T-helper 1 cell treated with Interleukin-12 subunit alpha and Interleukin-12 subunit beta and Interleukin-4 antibody, amounts not matched to agents 30 μg/mL and 1 μg/mL, for 36 hours (primary cell): ENCODE data around the gene ZNF710.
A peak's percentile ranks its signal among the peaks of the same experiment; 100 is the strongest.

Experiments
- H3K27ac Mint-ChIP-seq: one replicate; pipeline ENCODE4 v1.8.0; 2021; ENCODE audit warnings: mild to moderate bottlenecking, mixed read lengths
- H3K27me3 Mint-ChIP-seq: one replicate; pipeline ENCODE4 v1.8.0; 2021; ENCODE audit warnings: low read depth, mixed read lengths
- H3K36me3 Mint-ChIP-seq: one replicate; pipeline ENCODE4 v1.8.0; 2021; ENCODE audit warnings: low read depth, mixed read lengths
- H3K4me1 Mint-ChIP-seq: one replicate; pipeline ENCODE4 v1.8.0; 2021; ENCODE audit warnings: low read depth, mixed read lengths
- H3K4me3 Mint-ChIP-seq: one replicate; pipeline ENCODE4 v1.8.0; 2021; ENCODE audit warnings: mild to moderate bottlenecking, moderate library complexity, mixed read lengths
- H3K9me3 Mint-ChIP-seq: one replicate; pipeline ENCODE4 v1.8.0; 2021; ENCODE audit warnings: mixed read lengths

Gene ZNF710

DNA sequence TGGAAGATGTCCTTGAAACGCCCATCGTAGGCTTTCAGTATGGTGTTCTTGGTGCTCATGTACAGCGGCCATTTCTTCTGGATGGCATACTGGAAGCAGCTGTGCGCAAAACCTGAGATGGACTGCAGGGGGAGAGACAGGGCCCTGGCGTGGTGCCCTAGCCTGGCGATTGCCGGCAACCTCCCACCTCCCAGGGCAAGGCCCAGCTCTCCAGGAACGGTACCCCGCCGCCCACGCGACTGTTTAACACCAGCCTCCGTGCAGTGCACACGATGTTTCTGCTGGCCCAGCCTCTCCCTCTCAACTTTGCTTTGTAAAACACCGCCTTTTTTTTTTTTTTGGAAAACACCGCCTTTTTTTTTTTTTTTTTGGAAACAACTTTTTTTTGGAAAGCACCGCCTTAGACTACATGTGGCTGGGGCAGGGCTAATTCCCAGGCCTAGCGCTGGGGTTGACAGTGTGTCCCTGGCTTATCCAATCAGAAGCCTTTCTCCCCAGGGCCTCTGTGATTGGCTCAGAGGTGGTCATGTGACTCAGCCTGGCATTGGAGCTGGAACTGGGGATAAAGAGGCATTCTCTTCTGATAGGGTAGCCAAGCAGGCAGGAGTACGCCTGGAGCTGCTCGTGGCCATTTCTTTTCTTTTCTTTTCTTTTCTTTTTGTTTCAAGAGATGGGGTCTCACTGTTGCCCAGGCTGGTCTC lies 86.5 kb downstream of the ZNF710 start:
- peaks cover 18% of the 10 kb centered on the region for H3K4me1 Mint-ChIP-seq
- no peak overlapping the region for H3K4me3 Mint-ChIP-seq
- H3K27ac Mint-ChIP-seq, result no peak overlapping the region
- H3K9me3 Mint-ChIP-seq, result no peaks in the 10 kb centered on the region
- no peaks in the 10 kb centered on the region for H3K27me3 Mint-ChIP-seq
- peaks cover 49% of the 10 kb centered on the region for H3K36me3 Mint-ChIP-seq

DNA sequence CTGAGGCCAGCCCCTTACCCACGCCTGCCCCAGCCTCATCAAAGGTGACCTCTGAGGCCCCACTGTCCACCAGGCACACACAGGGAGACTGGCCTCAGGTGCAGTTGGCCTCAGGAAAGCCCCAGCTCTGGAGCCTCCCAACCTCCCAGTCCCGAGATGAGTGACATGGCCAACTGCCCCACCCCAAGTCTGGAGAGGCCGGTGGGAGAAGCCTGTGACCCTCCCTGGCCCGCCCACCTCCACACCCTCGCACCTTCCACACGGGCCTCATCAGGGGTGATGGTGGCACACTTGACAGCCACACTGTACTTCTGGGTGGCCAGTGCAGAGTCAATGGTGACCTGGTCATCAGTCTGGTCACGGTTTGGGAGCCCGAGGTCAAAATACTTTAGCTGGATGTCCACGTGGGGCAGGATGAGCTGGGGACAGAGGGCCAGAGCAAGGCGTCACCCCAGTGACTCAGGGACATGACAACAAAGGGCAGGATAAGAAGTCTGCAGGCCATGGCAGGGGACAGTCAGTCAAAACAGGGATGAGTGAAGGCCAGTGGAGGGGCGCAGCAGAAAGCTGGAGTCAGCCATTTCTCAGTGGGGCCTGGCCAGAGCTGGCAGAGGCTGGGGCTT lies 89.2 kb downstream of the ZNF710 start:
- Mint-ChIP-seq H3K36me3 (peaks cover 49% of the 10 kb centered on the region), H3K4me1 (peaks cover 29% of the 10 kb centered on the region), H3K27me3 (no peaks in the 10 kb centered on the region), H3K4me3 (no peak overlapping the region), H3K27ac (no peak overlapping the region), H3K9me3 (no peaks in the 10 kb centered on the region)

DNA sequence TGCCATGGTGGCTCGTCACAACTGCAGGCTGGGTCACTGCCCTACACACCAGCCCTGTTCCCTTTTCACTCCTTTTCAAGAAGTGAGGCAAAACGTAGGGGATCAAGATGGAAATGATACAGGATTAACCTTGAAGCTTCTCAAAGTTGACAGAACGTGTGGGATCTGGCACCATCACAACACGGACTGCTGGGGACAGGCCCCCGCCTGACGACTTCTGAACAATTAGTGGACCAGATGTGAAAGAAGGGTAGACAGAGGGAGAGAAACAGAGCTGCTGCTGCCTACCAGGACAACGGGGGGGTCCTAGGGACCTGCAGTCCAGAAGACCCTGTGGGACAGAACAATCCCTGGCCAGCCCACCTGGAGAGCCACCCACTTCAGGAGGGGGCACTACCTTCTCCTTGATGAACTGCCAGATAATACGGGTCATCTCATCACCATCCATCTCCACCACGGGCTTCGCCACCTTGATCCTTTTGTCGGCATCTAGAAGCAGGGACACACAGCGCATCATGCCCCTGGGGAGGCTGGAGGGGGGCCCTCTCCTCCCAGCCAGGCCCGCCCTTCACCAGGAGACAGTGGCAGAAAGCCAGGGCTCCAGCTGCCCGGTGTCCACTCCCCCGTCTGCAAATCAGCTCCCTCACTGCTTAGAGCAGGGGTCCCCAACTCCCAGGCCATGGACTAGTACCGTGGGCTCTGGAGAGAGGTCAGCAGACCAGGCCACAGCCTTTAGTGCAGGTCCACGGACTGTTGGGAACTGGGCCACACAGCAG lies 90.2 kb downstream of the ZNF710 start:
- Mint-ChIP-seq H3K36me3 (peaks cover 51% of the 10 kb centered on the region), H3K4me3 (no peak overlapping the region), H3K9me3 (no peaks in the 10 kb centered on the region), H3K4me1 (peaks cover 36% of the 10 kb centered on the region), H3K27ac (no peak overlapping the region), H3K27me3 (no peaks in the 10 kb centered on the region)

DNA sequence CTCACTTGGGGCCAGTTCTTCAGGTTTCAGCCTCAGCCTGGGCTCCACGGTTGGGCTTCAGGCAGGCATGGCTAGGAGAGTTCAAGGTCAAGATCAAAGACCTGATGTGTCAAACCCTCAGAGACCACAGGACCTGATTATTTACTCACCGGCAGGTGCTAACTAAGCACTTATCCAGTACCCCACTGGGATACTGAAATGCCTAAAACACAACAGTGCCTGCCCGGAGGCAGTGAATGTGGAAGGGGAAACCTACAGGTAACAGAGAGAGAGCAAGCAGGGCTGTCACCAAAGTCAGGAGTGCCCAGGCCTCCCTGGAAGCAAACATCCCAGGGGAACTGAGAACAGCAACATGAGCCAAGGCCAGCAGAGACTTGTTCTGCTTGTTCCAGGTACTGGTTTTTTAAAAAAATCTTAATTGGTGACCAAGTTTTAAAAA lies 94.4 kb downstream of the ZNF710 start:
- Mint-ChIP-seq H3K27ac (peak overlapping the region; percentile 78), H3K4me1 (peaks cover 55% of the 10 kb centered on the region), H3K27me3 (no peaks in the 10 kb centered on the region), H3K36me3 (peaks cover 35% of the 10 kb centered on the region), H3K4me3 (peak overlapping the region; percentile 69), H3K9me3 (no peaks in the 10 kb centered on the region)

DNA sequence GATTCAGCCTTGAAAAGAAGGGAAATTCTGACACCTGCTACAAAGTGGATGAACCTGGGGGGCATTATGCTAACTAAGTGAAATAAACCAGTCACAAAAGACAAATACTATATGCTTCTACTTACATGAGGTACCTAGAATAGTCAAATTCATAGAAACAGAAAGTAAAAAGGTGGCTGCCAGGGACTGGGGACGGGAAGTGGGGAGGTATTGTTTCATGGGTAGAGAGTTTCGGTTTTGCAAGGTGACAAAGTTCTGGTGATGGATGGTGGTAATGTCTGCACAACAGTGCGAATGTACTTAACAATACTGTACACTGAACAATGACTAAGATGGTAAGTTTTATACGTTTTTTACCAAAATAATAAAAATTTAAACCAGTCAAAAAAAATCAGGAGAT lies 96.4 kb downstream of the ZNF710 start:
- Mint-ChIP-seq H3K4me1 (peaks cover 57% of the 10 kb centered on the region), H3K27me3 (no peaks in the 10 kb centered on the region), H3K36me3 (peaks cover 28% of the 10 kb centered on the region), H3K27ac (peak overlapping the region; percentile 97), H3K4me3 (peak overlapping the region; percentile 84), H3K9me3 (no peaks in the 10 kb centered on the region)

DNA sequence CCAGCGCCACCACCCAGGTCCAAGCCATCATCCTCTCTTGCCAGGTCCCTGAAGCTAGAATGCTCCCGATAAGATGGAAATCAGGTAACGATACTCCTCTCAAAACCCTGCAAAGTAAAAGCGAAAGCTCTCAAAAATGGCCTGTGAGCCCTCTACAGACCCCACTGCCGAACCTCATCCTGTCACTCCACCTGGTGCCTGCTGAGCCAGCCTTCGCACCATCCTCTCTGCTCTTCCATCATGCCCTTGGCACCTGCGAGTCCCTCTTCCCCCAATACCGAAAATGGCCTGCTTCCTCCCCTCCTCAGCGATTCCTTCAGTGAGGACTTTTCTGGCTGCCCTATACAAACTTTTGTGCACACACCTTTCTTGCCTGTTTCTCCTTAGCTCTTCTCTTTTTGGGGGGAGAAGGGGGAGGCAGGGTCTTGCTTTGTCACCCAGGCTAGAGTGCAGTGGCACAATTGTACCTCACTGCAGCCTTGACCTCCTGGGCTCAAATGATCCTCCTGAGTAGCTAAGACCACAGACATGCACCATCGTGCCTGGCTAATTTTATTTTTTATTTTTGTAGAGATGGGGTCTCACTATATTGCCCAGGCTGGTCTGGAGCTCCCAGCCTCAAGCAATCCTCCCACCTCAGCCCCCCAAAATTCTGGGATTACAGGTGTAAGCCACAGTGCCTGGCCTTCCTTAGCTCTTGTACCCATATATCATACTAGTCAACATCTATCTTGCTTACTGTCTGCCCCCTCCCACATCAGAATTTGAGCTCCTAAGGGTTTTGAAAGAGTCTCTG lies 98.1 kb downstream of the ZNF710 start:
- Mint-ChIP-seq H3K27me3 (no peaks in the 10 kb centered on the region), H3K4me1 (peaks cover 55% of the 10 kb centered on the region), H3K9me3 (no peaks in the 10 kb centered on the region), H3K4me3 (peak overlapping the region; percentile 84), H3K36me3 (peaks cover 23% of the 10 kb centered on the region), H3K27ac (peak overlapping the region; percentile 97)

DNA sequence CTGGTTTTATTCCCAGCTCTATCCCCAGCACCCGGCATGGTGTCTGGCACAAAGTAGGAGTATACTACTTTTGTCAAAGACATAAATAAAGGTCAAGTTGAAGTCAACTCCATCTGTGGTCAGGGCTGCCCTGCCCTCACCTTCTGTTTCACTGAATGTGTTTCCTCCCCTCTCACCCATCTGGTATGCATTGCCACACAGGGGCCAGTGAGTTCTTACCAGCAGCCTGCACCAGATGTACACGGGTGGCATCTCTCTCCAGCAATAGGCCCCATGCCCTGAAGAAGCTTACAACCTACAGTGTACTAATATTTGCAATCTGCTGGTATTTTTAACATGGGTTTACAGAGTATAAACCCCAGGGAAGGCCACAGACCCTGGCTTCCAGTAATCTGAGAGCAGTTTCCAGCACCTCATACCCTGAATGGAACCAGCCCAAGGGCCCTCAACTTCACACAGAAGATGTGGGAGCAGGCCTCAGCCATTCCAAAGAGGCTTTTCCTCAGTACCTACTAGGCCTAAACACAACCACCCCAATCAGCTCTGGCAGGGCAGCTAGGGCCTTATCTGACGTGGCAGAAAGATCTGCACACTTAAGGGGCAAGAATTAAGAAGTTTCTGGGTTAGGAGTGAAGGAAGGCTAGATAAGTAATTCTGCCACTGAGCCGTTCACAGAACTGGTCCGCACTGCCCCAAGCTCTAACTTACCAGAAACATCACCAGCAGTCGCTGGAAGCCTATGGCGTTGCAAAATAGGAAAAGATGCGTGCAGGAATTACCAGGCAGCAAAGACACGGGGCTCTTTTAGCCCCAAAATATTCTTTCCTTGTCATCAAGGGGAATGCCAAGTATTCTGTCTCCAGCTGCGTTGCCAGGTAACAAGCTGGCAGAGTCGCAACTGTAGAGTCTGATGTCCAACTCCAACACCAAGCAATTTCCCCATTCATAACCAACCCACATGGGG lies 99.0 kb downstream of the ZNF710 start:
- Mint-ChIP-seq H3K4me3 (peak overlapping the region; percentile 84), H3K27ac (peak overlapping the region; percentile 97), H3K27me3 (no peaks in the 10 kb centered on the region), H3K4me1 (peaks cover 50% of the 10 kb centered on the region), H3K36me3 (peaks cover 21% of the 10 kb centered on the region), H3K9me3 (no peaks in the 10 kb centered on the region)

DNA sequence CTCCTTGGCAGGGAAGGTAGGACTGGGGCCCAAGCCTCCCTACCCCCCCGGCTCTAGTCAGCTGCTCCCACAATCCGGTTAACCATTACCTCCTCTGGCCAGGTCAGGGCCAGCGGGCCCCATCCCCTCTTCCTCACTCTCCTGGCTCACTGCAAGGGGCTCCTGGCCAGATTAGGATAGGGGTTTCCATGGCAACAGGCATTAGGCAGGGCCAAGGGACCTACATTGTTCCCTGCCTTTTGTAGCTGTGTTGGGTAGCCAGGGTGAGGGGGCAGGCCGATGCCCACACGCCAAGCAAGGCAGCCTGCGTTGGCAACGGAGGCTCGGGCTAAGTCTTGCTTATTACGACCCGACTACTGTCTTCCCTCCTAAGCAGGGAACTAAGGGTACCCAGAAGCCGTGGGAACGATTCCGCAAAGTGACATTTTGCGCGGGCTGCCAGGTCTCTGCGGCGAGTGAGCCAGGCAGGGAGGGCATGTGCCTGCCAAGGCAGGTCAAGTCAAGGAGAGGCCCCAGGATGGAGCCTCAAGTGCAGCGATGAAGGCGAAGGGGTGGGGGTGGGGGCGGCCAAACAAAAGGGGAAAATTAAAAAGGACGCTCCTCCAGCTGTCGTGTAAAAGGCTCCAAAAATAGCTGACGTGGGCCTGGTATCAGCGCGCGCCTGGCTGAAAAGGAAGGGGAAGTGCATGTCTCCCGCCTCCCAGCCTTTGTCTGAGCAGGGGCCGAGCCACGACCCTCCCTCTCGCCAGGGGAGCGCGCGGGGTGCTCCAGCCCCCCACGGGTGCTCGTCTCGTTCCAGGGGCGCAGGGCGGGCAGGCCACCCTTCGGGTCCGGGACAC lies 100.2 kb downstream of the ZNF710 start:
- Mint-ChIP-seq H3K36me3 (peaks cover 13% of the 10 kb centered on the region), H3K4me1 (peaks cover 41% of the 10 kb centered on the region), H3K27me3 (peaks cover 2% of the 10 kb centered on the region), H3K9me3 (no peaks in the 10 kb centered on the region), H3K4me3 (peak overlapping the region; percentile 84), H3K27ac (peak overlapping the region; percentile 89)

DNA sequence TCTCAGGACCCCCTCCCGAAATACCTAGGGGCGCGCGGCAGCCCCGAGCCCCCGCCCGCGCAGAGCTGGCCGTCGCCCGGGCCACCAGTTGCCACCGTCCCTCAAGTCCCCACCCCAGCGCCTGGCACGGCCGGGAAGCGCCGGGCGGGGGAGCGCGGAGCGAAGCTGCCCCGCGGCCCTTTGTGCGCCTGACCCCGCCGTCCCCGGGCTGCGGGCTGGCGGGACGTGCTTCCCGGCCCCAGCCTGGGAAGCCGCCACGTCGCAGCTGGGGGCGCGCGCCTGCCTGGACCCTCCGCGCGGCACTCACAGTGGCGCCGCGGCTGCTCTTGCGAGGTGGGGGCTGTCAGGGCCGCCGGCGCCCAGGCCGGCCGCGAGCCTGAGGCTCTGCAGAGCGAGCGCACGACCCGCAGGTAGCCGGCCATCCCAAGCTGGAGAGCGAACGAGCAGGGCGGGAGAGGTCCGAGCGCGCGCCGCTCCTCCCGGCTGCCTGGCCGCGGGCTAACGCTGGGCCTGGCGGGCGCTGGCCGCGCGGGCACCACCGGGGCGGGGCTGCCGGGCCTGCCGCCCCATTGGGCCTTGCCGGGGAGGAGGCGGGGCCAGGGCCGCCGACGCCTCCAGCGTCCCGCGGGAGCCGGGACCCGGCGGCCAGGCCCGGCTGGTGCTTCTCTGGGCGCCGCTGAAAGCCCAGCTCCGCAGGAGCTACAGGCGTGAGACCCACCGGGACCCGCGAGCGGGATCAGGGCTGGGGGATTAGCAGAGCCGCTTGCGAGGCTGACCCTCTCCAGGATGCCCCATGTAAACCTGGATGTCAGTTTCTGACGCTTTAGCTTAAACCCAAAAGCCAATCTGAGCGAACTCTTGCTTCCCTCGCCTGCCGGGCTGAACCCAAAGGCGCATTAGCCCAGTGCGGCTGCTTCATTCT lies 101.1 kb downstream of the ZNF710 start, which contains the start of gene IDH2:
TSS of gene IDH2 (minus strand) at position 500 of the 922 bp plus-strand sequence. CDS start at position 422, 78 bp downstream.
- peaks cover 33% of the 10 kb centered on the region for H3K4me1 Mint-ChIP-seq
- H3K27me3 Mint-ChIP-seq, result peaks cover 11% of the 10 kb centered on the region
- H3K27ac Mint-ChIP-seq, result peak within 1 kb of the TSS; percentile 89
- peak within 1 kb of the TSS; percentile 84 for H3K4me3 Mint-ChIP-seq
- peaks cover 13% of the 10 kb centered on the region for H3K36me3 Mint-ChIP-seq
- H3K9me3 Mint-ChIP-seq, result no peaks in the 10 kb centered on the region

DNA sequence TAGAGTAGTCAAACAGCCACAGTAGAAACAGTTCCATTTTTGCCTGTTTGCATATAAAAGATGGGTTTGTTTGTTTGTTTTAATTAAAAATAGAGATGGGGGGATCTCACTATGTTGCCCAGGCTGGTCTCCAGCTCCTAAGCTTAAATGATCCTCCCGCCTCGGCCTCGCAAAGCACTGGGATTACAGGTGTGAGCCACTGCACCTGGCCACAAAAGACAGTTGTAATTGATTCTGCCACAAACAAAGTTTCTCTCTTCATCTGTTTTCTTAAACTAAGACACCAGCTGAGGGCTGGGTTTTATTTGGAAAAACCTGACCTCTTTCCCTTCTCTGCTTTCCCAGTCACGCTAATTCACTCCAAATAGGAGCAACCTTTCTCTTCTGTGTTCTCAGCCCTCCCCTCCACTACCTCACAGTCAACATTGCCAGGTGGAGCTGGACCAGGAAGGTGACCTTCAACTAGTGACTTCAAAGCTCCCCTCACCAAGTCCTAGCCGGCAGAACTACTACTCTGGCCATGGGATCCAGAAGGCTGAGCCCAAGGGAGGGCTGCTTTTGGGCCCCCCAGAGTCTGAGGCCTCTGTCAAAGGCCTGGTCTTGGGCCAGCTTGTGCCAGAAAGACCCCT lies 102.7 kb downstream of the ZNF710 start:
- H3K36me3 Mint-ChIP-seq, result peaks cover 10% of the 10 kb centered on the region
- peaks cover 25% of the 10 kb centered on the region for H3K4me1 Mint-ChIP-seq
- H3K9me3 Mint-ChIP-seq, result no peaks in the 10 kb centered on the region
- H3K27me3 Mint-ChIP-seq, result peaks cover 11% of the 10 kb centered on the region
- no peak overlapping the region for H3K27ac Mint-ChIP-seq
- H3K4me3 Mint-ChIP-seq, result peak overlapping the region; percentile 46

DNA sequence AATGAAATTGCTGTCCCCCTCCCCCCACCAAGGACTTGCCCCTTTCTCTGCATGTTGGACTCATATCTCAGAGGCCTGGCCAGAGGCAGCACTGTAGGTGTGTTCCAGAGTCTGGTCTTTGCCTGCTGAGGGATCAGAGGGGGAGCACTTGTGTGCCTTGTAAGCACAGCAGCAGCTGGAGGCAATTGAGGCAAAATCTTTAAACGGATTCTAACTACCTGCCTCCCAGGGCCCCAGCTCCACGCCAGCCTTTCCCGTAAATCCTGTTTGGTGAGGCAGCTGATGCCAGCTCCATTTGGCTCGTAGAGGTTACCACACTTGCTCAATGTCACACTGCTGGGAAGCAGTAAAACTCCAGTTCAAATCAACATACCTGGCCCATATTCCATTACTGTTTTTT lies 103.4 kb downstream of the ZNF710 start:
- H3K27me3 Mint-ChIP-seq, result peaks cover 11% of the 10 kb centered on the region

More for the DNA sequence above, 103.4 kb downstream of the ZNF710 start:
- Mint-ChIP-seq H3K4me1 (peaks cover 18% of the 10 kb centered on the region), H3K36me3 (peaks cover 6% of the 10 kb centered on the region), H3K4me3 (no peak overlapping the region), H3K9me3 (no peaks in the 10 kb centered on the region), H3K27ac (no peak overlapping the region)
